ENCODE data around the gene SCNN1G. TPM values are rescaled to one million over a fixed set of nuclear protein-coding genes. Genes with fewer than 3 reads are reported as not detected.

Gene SCNN1G
- total RNA-seq, 1 donor from 2014 or later = not detected

GRCh38 chr16:23206986-23207385 lies 24.4 kb downstream of the SCNN1G start:
- H3K27ac Mint-ChIP-seq (ENCODE audit: unreplicated experiment) = no peak overlapping the region
- no peak for DNase-seq (ENCODE audit: low read depth, low spot score)
- H3K4me1 Mint-ChIP-seq = no peaks in the 10 kb centered on the region
- TF ChIP-seq CTCF (conservative IDR thresholded peaks at IDR 0.05) = no peak
- no peaks in the 10 kb centered on the region for H3K36me3 Mint-ChIP-seq (ENCODE audit: low read depth)
- H3K4me3 Mint-ChIP-seq = no peak overlapping the region
- H3K9me3 Mint-ChIP-seq = no peaks in the 10 kb centered on the region
- H3K27me3 Mint-ChIP-seq (ENCODE audit: low read depth) = peaks cover 35% of the 10 kb centered on the region

GRCh38 chr16:23207485-23207884 lies 24.9 kb downstream of the SCNN1G start:
- H3K4me1 Mint-ChIP-seq = no peaks in the 10 kb centered on the region
- H3K9me3 Mint-ChIP-seq = no peaks in the 10 kb centered on the region
- no peaks in the 10 kb centered on the region for H3K36me3 Mint-ChIP-seq (ENCODE audit: low read depth)
- H3K4me3 Mint-ChIP-seq = no peak overlapping the region
- no peak for TF ChIP-seq CTCF (conservative IDR thresholded peaks at IDR 0.05)
- peaks cover 32% of the 10 kb centered on the region for H3K27me3 Mint-ChIP-seq (ENCODE audit: low read depth)
- DNase-seq (ENCODE audit: low read depth, low spot score) = no peak
- no peak overlapping the region for H3K27ac Mint-ChIP-seq (ENCODE audit: unreplicated experiment)

DNA sequence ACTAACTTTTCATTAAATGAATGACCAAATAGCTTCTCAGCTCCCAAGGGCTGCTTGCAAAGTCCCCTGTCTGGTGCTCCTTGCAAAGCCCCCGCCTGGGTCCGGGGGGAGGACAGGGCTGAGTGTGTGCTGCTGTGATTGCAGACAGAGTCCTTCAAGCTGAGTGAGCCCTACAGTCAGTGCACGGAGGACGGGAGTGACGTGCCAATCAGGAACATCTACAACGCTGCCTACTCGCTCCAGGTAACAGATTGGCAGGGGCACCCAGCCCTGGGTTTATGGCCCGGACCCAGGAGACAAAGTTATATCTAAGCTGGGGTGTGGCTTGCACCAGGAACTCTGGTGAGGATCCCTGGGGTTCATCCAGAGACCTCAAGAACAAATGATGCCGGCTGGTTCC lies 27.1 kb downstream of the SCNN1G start:
- no peaks in the 10 kb centered on the region for H3K36me3 Mint-ChIP-seq (ENCODE audit: low read depth)
- no peak for TF ChIP-seq CTCF (conservative IDR thresholded peaks at IDR 0.05)
- no peak overlapping the region for H3K27ac Mint-ChIP-seq (ENCODE audit: unreplicated experiment)
- H3K4me3 Mint-ChIP-seq = no peak overlapping the region
- DNase-seq (ENCODE audit: low read depth, low spot score) = no peak
- no peaks in the 10 kb centered on the region for H3K9me3 Mint-ChIP-seq
- H3K4me1 Mint-ChIP-seq = no peaks in the 10 kb centered on the region
- H3K27me3 Mint-ChIP-seq (ENCODE audit: low read depth) = peaks cover 26% of the 10 kb centered on the region

DNA sequence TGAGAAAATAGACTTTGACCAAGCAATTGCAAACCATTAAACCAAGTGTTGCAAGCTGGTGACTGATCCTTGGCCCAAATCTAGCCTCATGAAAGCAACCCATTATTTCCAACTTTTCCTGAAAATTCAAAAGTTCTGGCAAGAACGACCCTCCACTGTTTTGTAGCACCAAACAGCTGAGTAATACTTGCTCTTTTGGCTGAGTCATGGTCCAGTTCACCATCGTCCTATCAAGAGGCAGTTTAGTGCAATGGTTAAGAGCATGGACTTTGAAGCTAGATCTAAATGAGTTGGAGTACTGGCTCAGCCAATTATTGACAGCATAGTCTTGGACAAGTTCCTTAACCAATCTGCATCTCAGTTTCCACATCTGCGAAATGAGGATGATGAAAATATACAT lies 31.3 kb downstream of the SCNN1G start:
- H3K27ac Mint-ChIP-seq (ENCODE audit: unreplicated experiment) = no peak overlapping the region
- H3K9me3 Mint-ChIP-seq = no peaks in the 10 kb centered on the region
- DNase-seq (ENCODE audit: low read depth, low spot score) = no peak
- H3K27me3 Mint-ChIP-seq (ENCODE audit: low read depth) = peaks cover 14% of the 10 kb centered on the region
- TF ChIP-seq CTCF (conservative IDR thresholded peaks at IDR 0.05) = no peak
- H3K36me3 Mint-ChIP-seq (ENCODE audit: low read depth) = no peaks in the 10 kb centered on the region
- H3K4me3 Mint-ChIP-seq = no peak overlapping the region
- no peaks in the 10 kb centered on the region for H3K4me1 Mint-ChIP-seq

GRCh38 chr16:23214796-23215195 lies 32.3 kb downstream of the SCNN1G start:
- Mint-ChIP-seq H3K36me3 (ENCODE audit: low read depth) (no peaks in the 10 kb centered on the region), H3K27me3 (ENCODE audit: low read depth) (peaks cover 10% of the 10 kb centered on the region), H3K4me3 (no peak overlapping the region), H3K9me3 (no peaks in the 10 kb centered on the region), H3K4me1 (no peaks in the 10 kb centered on the region), H3K27ac (ENCODE audit: unreplicated experiment) (no peak overlapping the region)
- DNase-seq (ENCODE audit: low read depth, low spot score) = no peak
- TF ChIP-seq CTCF (conservative IDR thresholded peaks at IDR 0.05) = no peak

GRCh38 chr16:23215435-23215834 lies 32.9 kb downstream of the SCNN1G start:
- no peak overlapping the region for H3K4me3 Mint-ChIP-seq
- no peaks in the 10 kb centered on the region for H3K4me1 Mint-ChIP-seq
- H3K27me3 Mint-ChIP-seq (ENCODE audit: low read depth) = peaks cover 13% of the 10 kb centered on the region
- H3K9me3 Mint-ChIP-seq = no peaks in the 10 kb centered on the region
- H3K27ac Mint-ChIP-seq (ENCODE audit: unreplicated experiment) = no peak overlapping the region
- TF ChIP-seq CTCF (conservative IDR thresholded peaks at IDR 0.05) = no peak
- DNase-seq (ENCODE audit: low read depth, low spot score) = no peak
- no peaks in the 10 kb centered on the region for H3K36me3 Mint-ChIP-seq (ENCODE audit: low read depth)

Data from neural crest cell (in vitro differentiated cells).